Mesendoderm (in vitro differentiated cells): Measurements from ENCODE around the gene CRYGA.
"Not testable (repeated sequence)": the region's sequence is repeated elsewhere in the genome, so short reads cannot be mapped to it uniquely, and the experiment has no call there.

Source experiments
- DNase-seq: peaks from one replicate; pipeline ENCODE4 v3.0.0; 2013
- H2AK5ac ChIP-seq: 2 replicates; pipeline ENCODE4 v1.6.1; 2013; ENCODE audit warnings: low read length, inconsistent platforms
- H2BK120ac ChIP-seq: 2 replicates; pipeline ENCODE4 v1.6.1; 2013; ENCODE audit warnings: low read depth, mild to moderate bottlenecking, low read length, moderate library complexity, mixed read lengths
- H2BK15ac ChIP-seq: replicated peaks from 2 replicates; pipeline ENCODE4 v1.6.1; 2013; ENCODE audit warnings: low read depth, mild to moderate bottlenecking, moderate library complexity
- H2BK5ac ChIP-seq: 2 replicates; pipeline ENCODE4 v1.6.1; 2013; ENCODE audit warnings: low read length, inconsistent platforms
- H3K18ac ChIP-seq: 2 replicates; pipeline ENCODE4 v1.6.1; 2013; ENCODE audit warnings: mild to moderate bottlenecking, low read length, mixed read lengths
- H3K23ac ChIP-seq: one replicate; pipeline ENCODE4 v1.6.1; 2013; ENCODE audit warnings: low read length
- H3K27ac ChIP-seq: 2 replicates; pipeline ENCODE4 v1.5.1; 2013; ENCODE audit warnings: low read depth, mild to moderate bottlenecking, inconsistent platforms, low read length, moderate library complexity
- H3K27me3 ChIP-seq: 2 replicates; pipeline ENCODE4 v1.6.1; 2013; ENCODE audit warnings: low read length, control low read depth, mild to moderate bottlenecking, inconsistent platforms; ENCODE audit not compliant: insufficient read depth, poor library complexity
- H3K36me3 ChIP-seq: 2 replicates; pipeline ENCODE4 v1.6.1; 2013; ENCODE audit warnings: low read length, inconsistent platforms; ENCODE audit not compliant: control insufficient read depth, insufficient read depth
- H3K4ac ChIP-seq: one replicate; pipeline ENCODE4 v1.6.1; 2013; ENCODE audit warnings: low read depth, mild to moderate bottlenecking, low read length, moderate library complexity
- H3K4me1 ChIP-seq: 2 replicates; pipeline ENCODE4 v1.6.1; 2013; ENCODE audit warnings: low read depth, low read length, inconsistent platforms; ENCODE audit not compliant: control insufficient read depth
- H3K4me2 ChIP-seq: 2 replicates; pipeline ENCODE4 v1.6.1; 2013; ENCODE audit warnings: low read length
- H3K4me3 ChIP-seq: 2 replicates; pipeline ENCODE4 v1.5.1; 2013; ENCODE audit warnings: mild to moderate bottlenecking, low read length
- H3K56ac ChIP-seq: one replicate; pipeline ENCODE4 v1.6.1; 2013; ENCODE audit warnings: low read length
- H3K79me1 ChIP-seq: 2 replicates; pipeline ENCODE4 v1.6.1; 2013; ENCODE audit warnings: low read length, inconsistent platforms
- H3K79me2 ChIP-seq: 2 replicates; pipeline ENCODE4 v1.6.1; 2013; ENCODE audit warnings: mild to moderate bottlenecking, low read length; ENCODE audit not compliant: control insufficient read depth, insufficient read depth
- H3K9ac ChIP-seq: 2 replicates; pipeline ENCODE4 v1.6.1; 2013; ENCODE audit warnings: low read length, inconsistent platforms
- H4K5ac ChIP-seq: one replicate; pipeline ENCODE4 v1.6.1; 2013; ENCODE audit warnings: low read length
- H4K8ac ChIP-seq: one replicate; pipeline ENCODE4 v1.6.1; 2013; ENCODE audit warnings: low read depth, mild to moderate bottlenecking, control low read depth, low read length, moderate library complexity
- WGBS: extraction: QIAGEN DNeasy Blood & Tissue Kit; methylation state at CpG from one replicate; pipeline ENCODE4 v1.1.7; 2013; ENCODE audit warnings: low lambda C conversion rate, missing lambda C conversion rate; ENCODE audit not compliant: insufficient coverage; ENCODE audit errors: extremely low coverage; 5-methylcytosine and 5-hydroxymethylcytosine counted together

Gene CRYGA

DNA sequence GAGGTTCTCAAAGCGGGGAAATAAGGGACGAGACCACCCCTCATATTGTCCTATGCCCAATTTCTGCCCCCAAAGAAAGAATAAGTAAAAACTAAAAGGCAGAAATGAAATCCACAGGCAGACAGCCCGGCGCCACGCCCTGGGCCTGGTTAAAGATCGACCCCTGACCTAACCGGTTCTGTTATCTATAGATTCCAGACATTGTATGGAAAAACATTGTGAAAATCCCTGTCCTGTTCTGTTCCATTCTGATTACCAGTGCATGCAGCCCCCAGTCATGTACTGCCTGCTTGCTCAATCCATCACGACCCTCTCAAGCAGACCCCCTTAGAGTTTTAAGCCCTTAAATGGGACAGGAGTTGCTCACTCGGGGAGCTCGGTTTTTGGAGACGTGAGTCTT is 46.0 kb downstream of the CRYGA start:
- not testable (repeated sequence) for H2BK15ac ChIP-seq, H3K36me3 ChIP-seq, H3K27ac ChIP-seq, DNase-seq, H3K4me3 ChIP-seq, H3K79me1 ChIP-seq, H3K4me2 ChIP-seq, H3K9ac ChIP-seq, H4K8ac ChIP-seq, H2BK120ac ChIP-seq, H4K5ac ChIP-seq, H3K23ac ChIP-seq, H3K79me2 ChIP-seq, H2BK5ac ChIP-seq, H2AK5ac ChIP-seq, H3K4ac ChIP-seq, H3K18ac ChIP-seq, H3K27me3 ChIP-seq, H3K56ac ChIP-seq, H3K4me1 ChIP-seq
- WGBS: no CpG with 5 or more reads among the region's 11 CpGs

DNA sequence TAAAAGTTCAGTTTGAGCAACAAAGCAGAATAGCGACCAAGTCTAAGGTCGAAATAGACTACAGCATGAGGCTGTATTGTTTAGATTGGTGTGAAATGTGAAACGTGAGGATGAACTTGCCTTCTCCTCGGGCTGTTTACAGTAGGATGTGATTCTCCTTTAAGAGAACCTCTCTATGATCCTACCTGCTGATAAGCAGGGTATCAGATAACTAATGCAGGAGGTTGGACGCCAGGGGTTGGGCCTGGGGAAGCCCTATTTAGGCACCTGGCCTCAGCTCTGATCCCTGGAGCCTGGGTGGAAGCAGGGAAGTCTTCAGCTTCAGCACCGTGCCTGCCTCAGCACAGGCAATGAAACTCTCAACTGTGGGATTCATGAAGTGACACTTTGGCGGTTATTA is 50.4 kb downstream of the CRYGA start:
- no peaks in the 10 kb centered on the region for H3K79me2 ChIP-seq
- no peak overlapping the region for H3K4ac ChIP-seq
- no peaks in the 10 kb centered on the region for H3K36me3 ChIP-seq
- no peak overlapping the region for H3K4me3 ChIP-seq
- no peak overlapping the region for H2AK5ac ChIP-seq
- WGBS: no CpG with 5 or more reads among the region's 7 CpGs
- no peaks in the 10 kb centered on the region for H3K4me1 ChIP-seq
- peak overlapping the region; percentile 59 for H3K56ac ChIP-seq
- H4K5ac ChIP-seq: no peak overlapping the region
- H2BK120ac ChIP-seq: no peak overlapping the region
- H2BK5ac ChIP-seq: no peak overlapping the region
- no peak overlapping the region for H3K23ac ChIP-seq
- no peak overlapping the region for H3K18ac ChIP-seq
- H2BK15ac ChIP-seq: no peak overlapping the region
- H3K9ac ChIP-seq: peak overlapping the region; percentile 48
- no peak overlapping the region for H4K8ac ChIP-seq
- peak overlapping the region; percentile 32 for H3K27ac ChIP-seq
- H3K4me2 ChIP-seq: peak overlapping the region; percentile 4
- peak; percentile 95 for DNase-seq
- H3K79me1 ChIP-seq: no peaks in the 10 kb centered on the region
- no peaks in the 10 kb centered on the region for H3K27me3 ChIP-seq

DNA sequence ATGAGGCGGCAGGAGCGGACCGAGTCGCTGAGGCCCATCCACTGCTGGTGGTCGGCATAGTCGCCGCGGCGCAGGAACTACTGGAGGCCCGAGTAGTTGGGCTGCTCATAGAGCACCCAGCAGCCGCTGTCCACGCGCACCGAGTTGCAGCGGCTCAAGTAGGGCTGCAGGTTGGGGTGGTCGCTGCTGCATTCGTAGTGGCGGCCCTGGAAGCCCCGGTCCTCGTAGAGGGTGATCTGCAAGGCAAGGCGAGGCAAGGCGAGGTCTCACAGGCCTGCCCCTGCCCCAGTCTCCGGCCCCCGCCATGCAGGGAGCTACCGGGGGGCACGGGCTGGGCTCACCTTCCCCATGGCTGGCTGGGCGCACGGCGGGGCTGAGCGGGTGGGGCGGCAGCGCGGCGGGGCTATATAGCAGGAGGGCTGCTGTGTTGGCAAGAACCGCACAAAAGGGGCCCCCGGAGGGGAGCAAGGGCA is 51.1 kb downstream of the CRYGA start:
- not testable (repeated sequence) for H4K5ac ChIP-seq, H3K4me3 ChIP-seq, H3K4me2 ChIP-seq, H3K79me1 ChIP-seq, H2AK5ac ChIP-seq, H3K79me2 ChIP-seq, H2BK120ac ChIP-seq, H2BK15ac ChIP-seq, H3K4ac ChIP-seq, H3K23ac ChIP-seq, H3K4me1 ChIP-seq, H4K8ac ChIP-seq, H3K36me3 ChIP-seq, H3K27me3 ChIP-seq
- H3K56ac ChIP-seq: peak overlapping the region; percentile 79
- H3K27ac ChIP-seq: peak overlapping the region; percentile 83
- DNase-seq: peak; percentile 34
- H2BK5ac ChIP-seq: peak overlapping the region; percentile 50
- peak overlapping the region; percentile 99 for H3K18ac ChIP-seq
- no CpG with 5 or more reads among the region's 36 CpGs for WGBS
- peak overlapping the region; percentile 56 for H3K9ac ChIP-seq
